Stomach (tissue), 4 donors: ENCODE data around the gene GIPC3.

ENCODE experiments used
- POLR2A ChIP-seq, 4 donors: fragments of 450-650 bp; IDR thresholded peaks; one replicate each; pipeline ENCODE4 v1.6.1; 2016; ENCODE audit warnings: antibody characterized with exemption in 4 of 4, control low read depth in 2 of 4, mild to moderate bottlenecking in 1 of 4, moderate library complexity in 1 of 4
- POLR2AphosphoS5 ChIP-seq, 3 donors: sonication (generic); formaldehyde crosslinking; IDR thresholded peaks; one replicate each; pipeline ENCODE4 v1.6.1; 2016; ENCODE audit warnings: antibody characterized with exemption in 3 of 3
- TF ChIP-seq, protein P1 (sequence below), 7 experiments: fragments of 450-650 bp in 4 of 7; fragments of 200-600 bp in 3 of 7; sonication (generic) in 3 of 7; IDR thresholded peaks; one replicate each; pipeline ENCODE4 v1.5.1; 2016 to 2019; ENCODE audit warnings: antibody characterized with exemption in 7 of 7, control low read depth in 2 of 7, mild to moderate bottlenecking in 1 of 7

DNA sequence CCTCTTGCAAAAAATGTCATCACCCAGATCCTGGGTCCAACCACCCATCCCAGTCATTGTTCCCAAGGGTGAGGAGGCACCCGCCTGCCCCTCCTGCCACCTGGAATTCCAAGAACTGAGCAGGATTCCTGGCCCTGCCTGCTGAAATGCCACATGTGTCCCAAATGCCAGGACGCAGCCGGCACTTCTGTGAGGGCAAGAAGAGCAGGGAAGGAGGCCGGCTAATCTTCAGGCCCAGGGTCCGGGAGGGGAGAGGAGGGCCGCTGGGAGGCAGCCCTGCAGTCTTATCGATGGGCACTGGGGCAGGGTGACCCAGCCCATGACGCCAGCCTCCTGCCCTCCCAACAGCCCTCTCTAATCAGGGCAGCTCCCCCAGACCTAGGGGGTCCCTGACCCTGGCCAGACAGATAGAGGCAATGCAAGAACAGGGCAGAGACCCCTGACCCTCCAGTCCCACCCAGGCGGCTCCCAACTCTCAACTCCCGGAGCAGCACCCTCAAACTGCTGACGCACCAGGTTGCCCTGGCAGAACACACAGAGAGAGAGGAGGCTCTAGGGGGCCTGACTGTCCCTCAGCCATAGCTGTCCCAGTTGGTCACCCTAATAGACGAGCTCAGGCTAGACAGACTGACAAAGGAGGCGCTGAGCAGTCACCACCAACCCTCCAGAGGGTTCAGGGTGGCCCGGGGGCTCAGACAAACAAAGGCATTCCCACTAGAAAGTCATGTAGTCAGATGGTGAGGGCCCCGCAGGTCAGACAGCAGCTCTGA lies 29.4 kb upstream of the GIPC3 start:
- TF ChIP-seq, protein P1, sequence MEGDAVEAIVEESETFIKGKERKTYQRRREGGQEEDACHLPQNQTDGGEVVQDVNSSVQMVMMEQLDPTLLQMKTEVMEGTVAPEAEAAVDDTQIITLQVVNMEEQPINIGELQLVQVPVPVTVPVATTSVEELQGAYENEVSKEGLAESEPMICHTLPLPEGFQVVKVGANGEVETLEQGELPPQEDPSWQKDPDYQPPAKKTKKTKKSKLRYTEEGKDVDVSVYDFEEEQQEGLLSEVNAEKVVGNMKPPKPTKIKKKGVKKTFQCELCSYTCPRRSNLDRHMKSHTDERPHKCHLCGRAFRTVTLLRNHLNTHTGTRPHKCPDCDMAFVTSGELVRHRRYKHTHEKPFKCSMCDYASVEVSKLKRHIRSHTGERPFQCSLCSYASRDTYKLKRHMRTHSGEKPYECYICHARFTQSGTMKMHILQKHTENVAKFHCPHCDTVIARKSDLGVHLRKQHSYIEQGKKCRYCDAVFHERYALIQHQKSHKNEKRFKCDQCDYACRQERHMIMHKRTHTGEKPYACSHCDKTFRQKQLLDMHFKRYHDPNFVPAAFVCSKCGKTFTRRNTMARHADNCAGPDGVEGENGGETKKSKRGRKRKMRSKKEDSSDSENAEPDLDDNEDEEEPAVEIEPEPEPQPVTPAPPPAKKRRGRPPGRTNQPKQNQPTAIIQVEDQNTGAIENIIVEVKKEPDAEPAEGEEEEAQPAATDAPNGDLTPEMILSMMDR (IDR thresholded peaks at IDR 0.05): no peak
- TF ChIP-seq POLR2A (IDR thresholded peaks at IDR 0.05) (no peak), POLR2AphosphoS5 (IDR thresholded peaks at IDR 0.05) (no peak)
